ENCODE measurements around the gene ICOSLG. TPM values are rescaled to one million over a fixed set of nuclear protein-coding genes. Genes with fewer than 3 reads are reported as not detected.

ICOSLG gene
- total and polyA plus RNA-seq, 2 of the 13 experiments (the other 11 are each of a cell fraction or from before 2014, with no cell fraction given): 0.51 to 1.3 TPM

- Histone ChIP-seq H3K4me1 (ENCODE audit: insufficient read depth, low read length) (no peaks in the 10 kb centered on the region), H4K20me1 (ENCODE audit: insufficient read depth, low read length) (no peaks in the 10 kb centered on the region), H2AFZ (ENCODE audit: low read length) (no peak overlapping the region), H3K36me3 (replicated peaks in 1 of 2; ENCODE audit: control insufficient read depth in 1 of 2, insufficient read depth in 2 of 2, low read length in 2 of 2) (no peaks in the 10 kb centered on the region), H3K27ac (ENCODE audit: extremely low read length, insufficient read depth, low read length) (no peak overlapping the region), H3K4me3 (replicated peaks in 1 of 3; ENCODE audit: insufficient read depth in 1 of 3, low read depth in 2 of 3, low read length in 3 of 3) (no peak overlapping the region), H3K9me3 (ENCODE audit: low read length) (no peaks in the 10 kb centered on the region), H3K27me3 (ENCODE audit: control insufficient read depth in 1 of 2, insufficient read depth in 2 of 2, low read length in 2 of 2) (peaks cover 4 to 34% of the 10 kb centered on the region in 2 experiments), H3K79me2 (ENCODE audit: insufficient read depth, low read length) (no peaks in the 10 kb centered on the region), H3K4me2 (ENCODE audit: low read depth, low read length) (no peak overlapping the region), H3K9ac (ENCODE audit: insufficient read depth, low read depth, low read length) (no peak overlapping the region)
- ATAC-seq: no peak
- no peak for FAIRE-seq
- in situ Hi-C loops (cut with HindIII; ENCODE audit: extremely low pct_ligation_motif_present, low pct_unique_long_range_greater_than_20kb): no loop called here
- ChIA-PET CTCF (ENCODE audit: low intra/inter-chr PET ratio, low total read pairs) (no interaction called here), POLR2A (no interaction called here)
- DNase-seq (ENCODE audit: low spot score): no peak
- intact Hi-C loops (cut with micrococcal nuclease; ENCODE audit: unreplicated experiment): no loop called here
- BruUV-seq (replicated peaks): no TSS peak
- 16% methylated on average over 2 of the region's 9 CpGs for WGBS (ENCODE audit: low lambda C conversion rate)
- TF ChIP-seq ZNF7 (CRISPR knock-in tag; IDR thresholded peaks at IDR 0.05): no peak
- TF ChIP-seq PAXIP1 (CRISPR knock-in tag; conservative IDR thresholded peaks at IDR 0.05): no peak
- no peak for TF ChIP-seq ADNP (CRISPR knock-in tag; IDR thresholded peaks at IDR 0.05)
- no peak for TF ChIP-seq CBFB (CRISPR knock-in tag; IDR thresholded peaks at IDR 0.05)
- TF ChIP-seq CHCHD3 (CRISPR knock-in tag; IDR thresholded peaks at IDR 0.05): no peak
- TF ChIP-seq GATAD2A (CRISPR knock-in tag; IDR thresholded peaks at IDR 0.05): no peak
- TF ChIP-seq ZNF281 (CRISPR knock-in tag; IDR thresholded peaks at IDR 0.05; ENCODE audit: borderline replicate concordance): no peak
- no peak for TF ChIP-seq ATF1 (CRISPR knock-in tag; IDR thresholded peaks at IDR 0.05)
- TF ChIP-seq ZNF609 (CRISPR knock-in tag; IDR thresholded peaks at IDR 0.05; ENCODE audit: borderline replicate concordance): no peak
- no peak for TF ChIP-seq HCFC1 (IDR thresholded peaks at IDR 0.05; ENCODE audit: low read depth, low read length)
- no peak for TF ChIP-seq KDM1A (CRISPR knock-in tag; IDR thresholded peaks at IDR 0.05)
These were observed 41.6 kb upstream of the ICOSLG start for GRCh38 chr21:44282370-44282769.
